ENCODE data around the gene MBOAT7. TPM values are rescaled to one million over a fixed set of nuclear protein-coding genes. Genes with fewer than 3 reads are reported as not detected.
"Not testable (repeated sequence)": the region's sequence is repeated elsewhere in the genome, so short reads cannot be mapped to it uniquely, and the experiment has no call there.

The MBOAT7 gene
- polyA plus RNA-seq, 10 donors = 19.7 to 34.6 (median 28.0) TPM

DNA sequence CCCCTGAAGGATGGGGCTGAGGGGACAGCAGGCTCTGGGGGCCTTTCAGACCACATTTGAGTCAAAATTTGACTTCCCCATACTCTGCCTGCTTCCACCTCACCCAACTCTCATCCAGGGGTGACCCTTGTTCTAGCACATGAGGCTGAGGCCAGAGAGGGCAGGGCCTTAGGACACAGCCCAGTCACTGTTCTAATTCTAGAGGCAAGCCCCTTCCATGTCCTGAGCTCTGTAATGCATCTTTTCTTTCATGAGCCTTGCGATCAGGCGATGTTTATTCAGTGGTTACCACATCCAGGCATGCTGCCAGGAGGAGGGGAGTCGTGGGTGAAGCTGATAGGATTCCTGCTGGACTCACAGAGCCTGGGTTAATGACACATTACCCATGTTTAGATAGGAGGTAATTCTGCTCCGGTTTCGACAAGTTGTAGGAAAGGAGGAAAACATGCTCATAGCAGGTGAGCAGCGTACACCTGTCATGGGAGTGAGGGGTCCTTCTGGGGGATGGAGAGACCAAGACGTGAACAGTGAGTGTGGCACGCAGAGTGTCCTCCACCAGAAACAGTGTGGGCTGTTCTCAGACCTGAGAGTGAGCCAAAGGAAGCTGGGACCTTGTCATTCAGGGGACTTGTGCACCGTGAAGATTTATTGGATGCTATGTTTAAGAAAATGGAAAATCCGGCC is 20.6 kb upstream of the MBOAT7 start:
- DNase-seq = peak; percentile 59 to 89 (median 64)

DNA sequence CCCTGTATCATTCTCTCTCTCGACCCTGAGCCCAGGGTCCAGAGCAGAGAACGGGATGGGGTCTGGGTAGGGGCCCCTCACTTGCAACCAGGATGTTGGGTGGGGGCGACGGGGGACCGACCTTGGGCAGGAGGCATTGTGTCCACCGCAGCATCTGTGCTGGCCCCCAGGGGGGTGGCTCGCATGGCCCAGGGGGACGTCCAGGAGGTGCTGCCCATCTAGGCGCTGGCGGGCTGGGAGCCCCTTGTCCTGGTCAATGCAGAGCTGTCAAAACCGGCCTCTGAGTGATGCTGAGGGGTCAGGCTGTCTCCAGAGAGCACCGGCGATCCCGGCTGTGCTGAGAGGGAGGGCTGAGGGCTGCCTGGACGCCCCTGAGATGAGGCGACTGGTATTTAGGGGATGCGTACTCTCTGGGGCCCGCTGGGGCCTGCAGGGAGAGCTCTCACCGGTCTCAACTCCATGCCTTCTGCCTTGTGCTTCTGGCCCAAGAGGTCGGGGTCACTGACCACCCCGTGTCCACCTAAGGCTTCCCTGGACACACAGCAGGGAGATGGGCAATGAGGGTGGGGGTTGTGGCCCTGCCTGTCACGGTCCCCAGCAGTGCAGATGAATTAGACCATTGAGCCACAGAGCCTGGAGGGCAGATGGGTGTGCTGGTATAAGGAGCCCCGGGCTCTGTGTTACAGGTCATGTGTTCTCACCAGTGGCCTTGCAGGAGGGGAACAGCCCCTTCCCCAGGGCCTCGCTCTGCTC is 19.9 kb upstream of the MBOAT7 start:
- DNase-seq = no peak

- no peak for DNase-seq
Observed at GRCh38 chr19:54208784-54209057, 19.3 kb upstream of the MBOAT7 start.

DNA sequence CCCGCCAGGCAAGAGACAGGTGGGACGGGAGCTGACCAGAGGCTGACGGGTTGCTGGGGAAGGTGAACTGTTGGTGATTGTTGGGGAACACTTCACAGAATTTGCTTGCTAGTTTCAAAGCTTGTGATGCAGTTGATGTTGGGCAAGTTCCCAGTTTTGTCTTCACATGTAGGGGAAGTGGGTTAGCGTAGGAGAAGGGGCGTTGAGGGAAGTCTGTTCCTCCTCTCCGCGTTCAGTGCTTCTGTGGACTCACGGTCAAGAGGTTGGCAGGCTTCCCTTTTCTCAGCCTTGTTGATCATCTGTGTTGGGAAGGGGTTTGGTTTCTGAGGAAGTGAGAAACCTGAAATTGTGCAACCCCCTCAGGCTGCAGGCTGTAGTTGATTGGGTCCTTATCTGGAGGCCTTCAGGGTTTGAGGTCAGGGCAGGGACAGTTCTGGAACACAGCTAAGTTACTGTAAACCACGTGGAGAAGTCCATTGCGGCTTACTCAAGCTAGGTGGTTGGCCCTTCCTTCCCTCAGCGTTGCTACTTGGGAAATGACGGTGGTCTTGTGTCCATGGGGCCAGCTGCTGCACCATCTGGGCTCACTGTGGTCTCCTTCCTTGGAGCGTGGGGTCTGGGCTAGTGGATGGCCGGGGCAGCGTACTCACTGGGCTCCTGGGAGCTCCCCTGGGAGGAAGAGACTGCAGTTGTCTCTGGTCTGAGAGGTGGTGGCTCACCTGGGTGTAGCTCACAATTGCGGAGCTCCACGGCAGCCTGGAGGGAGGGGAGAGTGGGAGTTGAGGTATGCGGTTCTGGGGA is 18.8 kb upstream of the MBOAT7 start:
- peak; percentile 40 to 77 (median 69) for DNase-seq

GRCh38 chr19:54207676-54207982 is 18.2 kb upstream of the MBOAT7 start:
- DNase-seq = no peak

GRCh38 chr19:54207193-54207592 is 17.8 kb upstream of the MBOAT7 start:
- DNase-seq = not testable (repeated sequence)

- no peak for DNase-seq
Observed at GRCh38 chr19:54206831-54207177, 17.4 kb upstream of the MBOAT7 start.

DNA sequence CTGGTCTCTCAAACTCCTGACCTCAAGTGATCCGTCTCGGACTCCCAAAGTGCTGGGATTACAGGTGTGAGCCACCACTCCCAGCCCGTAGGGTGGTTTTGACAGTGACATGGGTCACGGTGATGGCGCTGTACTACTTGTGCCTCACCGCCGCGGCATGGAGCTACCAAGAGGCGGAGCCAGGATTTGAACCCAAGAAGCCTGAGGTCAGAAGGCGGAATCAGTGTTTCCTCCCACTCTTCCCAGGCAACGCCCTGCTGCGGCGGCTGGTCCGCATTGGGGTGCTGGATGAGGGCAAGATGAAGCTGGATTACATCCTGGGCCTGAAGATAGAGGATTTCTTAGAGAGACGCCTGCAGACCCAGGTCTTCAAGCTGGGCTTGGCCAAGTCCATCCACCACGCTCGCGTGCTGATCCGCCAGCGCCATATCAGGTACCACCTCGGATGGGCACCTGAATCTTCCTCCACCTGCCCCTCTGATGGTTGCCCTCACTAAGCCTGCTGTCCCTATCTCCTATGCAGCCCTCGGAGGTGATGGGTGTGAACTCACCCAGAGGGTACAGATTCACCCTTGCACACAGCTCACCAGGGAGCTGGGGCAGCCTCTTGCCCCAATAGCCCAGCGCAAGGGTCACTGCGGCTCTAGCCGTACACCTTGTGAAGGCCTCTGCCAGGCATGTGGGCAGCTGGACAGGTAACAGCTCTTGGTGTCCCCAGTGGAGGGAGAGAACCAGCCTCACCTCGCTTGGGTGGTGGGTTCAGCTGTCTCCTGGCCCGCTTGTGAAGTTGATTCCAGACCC is 16.9 kb upstream of the MBOAT7 start:
- no peak for DNase-seq

GRCh38 chr19:54204767-54205468 is 15.5 kb upstream of the MBOAT7 start:
- no peak for DNase-seq

DNA sequence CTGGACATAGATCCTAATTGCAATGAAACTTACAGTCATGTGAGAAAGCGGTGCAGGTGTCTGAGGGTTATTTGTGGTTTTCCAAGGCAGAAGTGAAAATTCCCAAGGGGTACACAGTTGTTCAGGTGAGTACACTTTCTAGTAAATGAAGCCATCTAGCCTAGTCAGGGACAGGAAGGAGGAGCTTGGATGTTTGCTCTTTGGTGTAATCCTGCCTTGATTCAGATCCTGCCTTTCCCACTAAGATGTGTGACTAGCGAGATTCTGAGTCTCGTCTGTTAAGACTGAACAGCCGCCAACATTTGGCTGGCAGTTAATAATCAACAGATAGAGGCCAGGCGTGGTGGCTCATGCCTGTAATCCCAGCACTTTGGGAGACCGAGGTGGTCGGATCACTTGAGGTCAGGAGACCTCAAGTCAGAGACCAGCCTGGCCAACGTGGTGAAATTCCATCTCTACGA is 13.8 kb upstream of the MBOAT7 start:
- DNase-seq = no peak

- DNase-seq = no peak
Observed at GRCh38 chr19:54201980-54202379, 12.6 kb upstream of the MBOAT7 start.

- DNase-seq = no peak
Observed at GRCh38 chr19:54201172-54201701, 11.9 kb upstream of the MBOAT7 start.

- no peak for DNase-seq
Observed at GRCh38 chr19:54199401-54199800, 10.0 kb upstream of the MBOAT7 start.

DNA sequence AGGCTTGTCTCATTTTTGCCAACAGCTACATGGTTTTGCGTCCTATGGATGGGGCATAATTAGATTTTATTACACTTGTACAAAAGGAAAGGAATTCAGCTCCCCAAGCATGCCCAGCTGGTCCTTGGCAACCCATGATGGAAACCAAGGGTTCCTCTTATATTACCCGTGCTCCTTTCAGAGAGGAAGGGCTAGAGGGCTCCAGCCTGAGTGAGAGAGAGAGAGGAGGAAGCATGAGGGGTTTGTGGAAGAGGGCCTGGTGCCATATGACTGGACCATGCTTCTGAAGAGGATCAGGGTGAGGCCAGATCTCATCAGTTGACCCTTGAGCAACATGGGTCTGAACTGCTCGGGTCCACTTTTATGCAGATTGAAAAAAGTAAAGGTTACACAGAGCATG is 7.7 kb upstream of the MBOAT7 start:
- no peak for DNase-seq

GRCh38 chr19:54196536-54196935 is 7.2 kb upstream of the MBOAT7 start:
- DNase-seq = no peak

DNA sequence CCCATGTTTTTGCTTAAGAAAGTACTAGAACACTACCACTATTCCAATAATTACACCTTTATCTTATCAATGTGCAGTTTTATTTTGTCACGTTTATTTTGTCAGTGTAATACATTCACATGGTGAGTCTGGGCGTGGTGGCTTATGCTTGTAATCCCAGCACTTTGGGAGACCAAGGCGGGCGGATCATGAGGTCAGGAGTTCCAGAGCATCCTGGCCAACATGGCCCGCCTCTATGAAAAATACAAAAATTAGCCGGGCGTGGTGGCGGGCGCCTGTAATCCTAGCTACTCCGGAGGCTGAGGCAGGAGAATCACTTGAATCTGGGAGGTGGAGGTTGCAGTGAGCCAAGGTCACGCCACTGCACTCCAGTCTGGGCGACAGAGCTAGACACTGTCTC is 5.1 kb upstream of the MBOAT7 start:
- not testable (repeated sequence) for DNase-seq

GRCh38 chr19:54193011-54193410 is 3.6 kb upstream of the MBOAT7 start:
- no peak for DNase-seq

- DNase-seq = no peak
Observed at GRCh38 chr19:54191811-54192453, 2.6 kb upstream of the MBOAT7 start.

DNA sequence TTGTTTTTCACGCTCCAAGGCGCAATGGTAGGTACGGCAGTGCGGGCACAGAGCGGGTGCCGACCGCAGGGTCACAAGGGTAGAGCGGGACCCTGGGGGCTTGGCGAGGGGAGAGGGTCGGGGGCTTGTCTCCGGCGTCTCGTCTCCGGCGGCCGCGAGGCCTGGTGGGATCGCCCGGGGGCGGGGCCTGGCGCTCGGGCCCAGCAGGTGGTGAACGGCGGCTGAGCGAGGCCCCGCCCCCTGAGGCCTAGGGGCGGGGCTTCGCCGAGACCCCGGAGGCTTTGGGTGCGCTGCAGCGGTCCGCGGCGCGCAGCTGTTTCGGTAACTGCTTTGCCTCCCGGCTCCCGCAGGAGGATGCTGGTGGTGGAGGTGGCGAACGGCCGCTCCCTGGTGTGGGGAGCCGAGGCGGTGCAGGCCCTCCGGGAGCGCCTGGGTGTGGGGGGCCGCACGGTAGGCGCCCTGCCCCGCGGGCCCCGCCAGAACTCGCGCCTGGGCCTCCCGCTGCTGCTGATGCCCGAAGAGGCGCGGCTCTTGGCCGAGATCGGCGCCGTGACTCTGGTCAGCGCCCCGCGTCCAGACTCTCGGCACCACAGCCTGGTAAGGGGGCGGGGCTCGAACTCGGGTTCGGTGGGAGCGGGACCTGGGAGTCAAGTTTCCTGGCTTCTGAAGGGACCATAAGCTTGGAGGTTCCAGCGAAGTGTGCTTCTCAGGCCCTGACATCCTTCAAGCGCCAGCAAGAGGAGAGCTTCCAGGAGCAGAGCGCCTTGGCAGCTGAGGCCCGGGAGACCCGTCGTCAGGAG is 1.8 kb upstream of the MBOAT7 start, which contains the start of gene TSEN34:
TSS of gene TSEN34 (plus strand) at position 298 of the 800 bp plus-strand sequence. CDS start at position 355, 57 bp downstream.
- DNase-seq = peak in 2 of 3 donors; percentile 88 to 91

All from muscle of back (tissue), 11 donors.